ENCODE results near the gene ACADM.
"Not testable (repeated sequence)": the region's sequence is repeated elsewhere in the genome, so short reads cannot be mapped to it uniquely, and the experiment has no call there.

DNA sequence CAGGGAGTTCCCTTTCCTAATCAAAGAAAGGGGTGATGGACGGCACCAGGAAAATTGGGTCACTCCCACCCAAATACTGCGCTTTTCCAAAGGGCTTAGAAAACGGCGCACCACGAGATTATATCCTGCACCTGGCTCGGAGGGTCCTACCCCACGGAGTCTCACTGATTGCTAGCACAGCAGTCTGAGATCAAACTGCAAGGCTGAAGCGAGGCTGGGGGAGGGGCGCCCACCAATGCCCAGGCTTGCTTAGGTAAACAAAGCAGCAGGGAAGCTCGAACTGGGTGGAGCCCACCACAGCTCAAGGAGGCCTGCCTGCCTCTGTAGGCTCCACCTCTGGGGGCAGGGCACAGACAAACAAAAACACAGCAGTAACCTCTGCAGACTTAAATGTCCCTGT, 46.5 kb upstream of the ACADM start:
- TF ChIP-seq EP300 (IDR thresholded peaks at IDR 0.05): not testable (repeated sequence)
- TF ChIP-seq, protein P1, sequence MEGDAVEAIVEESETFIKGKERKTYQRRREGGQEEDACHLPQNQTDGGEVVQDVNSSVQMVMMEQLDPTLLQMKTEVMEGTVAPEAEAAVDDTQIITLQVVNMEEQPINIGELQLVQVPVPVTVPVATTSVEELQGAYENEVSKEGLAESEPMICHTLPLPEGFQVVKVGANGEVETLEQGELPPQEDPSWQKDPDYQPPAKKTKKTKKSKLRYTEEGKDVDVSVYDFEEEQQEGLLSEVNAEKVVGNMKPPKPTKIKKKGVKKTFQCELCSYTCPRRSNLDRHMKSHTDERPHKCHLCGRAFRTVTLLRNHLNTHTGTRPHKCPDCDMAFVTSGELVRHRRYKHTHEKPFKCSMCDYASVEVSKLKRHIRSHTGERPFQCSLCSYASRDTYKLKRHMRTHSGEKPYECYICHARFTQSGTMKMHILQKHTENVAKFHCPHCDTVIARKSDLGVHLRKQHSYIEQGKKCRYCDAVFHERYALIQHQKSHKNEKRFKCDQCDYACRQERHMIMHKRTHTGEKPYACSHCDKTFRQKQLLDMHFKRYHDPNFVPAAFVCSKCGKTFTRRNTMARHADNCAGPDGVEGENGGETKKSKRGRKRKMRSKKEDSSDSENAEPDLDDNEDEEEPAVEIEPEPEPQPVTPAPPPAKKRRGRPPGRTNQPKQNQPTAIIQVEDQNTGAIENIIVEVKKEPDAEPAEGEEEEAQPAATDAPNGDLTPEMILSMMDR (IDR thresholded peaks at IDR 0.05): not testable (repeated sequence)

Data from stomach (tissue), 4 donors.